Body of pancreas (tissue), 4 donors: ENCODE data around the gene METAP1D. TPM values are rescaled to one million over a fixed set of nuclear protein-coding genes. Genes with fewer than 3 reads are reported as not detected.

ENCODE experiments used
- ATAC-seq: fragments of 150-250 bp; one replicate; pipeline ENCODE4 v1.9.1; 2016
- DNase-seq, 4 donors: peaks; one replicate each; pipeline ENCODE4 v3.0.0-alpha.2; 2019
- H3K27ac ChIP-seq, 4 donors: fragments of 200-600 bp; sonication (generic); 1 replicate in 3 of 4; 2 replicates in 1 of 4; pipeline versions ENCODE4 v1.5.1 to v1.6.1; 2016 to 2019; ENCODE audit warnings: mild to moderate bottlenecking in 1 of 4, mixed read lengths in 1 of 4, moderate library complexity in 1 of 4
- H3K27me3 ChIP-seq, 2 donors: fragments of 200-600 bp; sonication (generic); one replicate each; pipeline ENCODE4 v1.6.0; 2016; ENCODE audit warnings: mild to moderate bottlenecking in 1 of 2
- H3K36me3 ChIP-seq, 2 donors: fragments of 200-600 bp; sonication (generic); replicated peaks in 1 of 2; 2 replicates each; pipeline ENCODE4 v1.5.1; 2016; ENCODE audit warnings: low read depth in 2 of 2; ENCODE audit not compliant: insufficient read depth in 1 of 2
- H3K4me1 ChIP-seq: fragments of 200-600 bp; sonication (generic); one replicate; pipeline ENCODE4 v1.6.0; 2016
- H3K4me3 ChIP-seq, 2 donors: fragments of 200-600 bp; sonication (generic); 1 replicate in 1 of 2; 2 replicates in 1 of 2; pipeline ENCODE4 v1.5.1; 2016 to 2019
- H3K9me3 ChIP-seq, 3 donors: fragments of 200-600 bp; sonication (generic); 1 replicate in 2 of 3; 2 replicates in 1 of 3; pipeline ENCODE4 v1.5.1; 2016
- CTCF ChIP-seq, 7 experiments: fragments of 450-650 bp in 4 of 7; fragments of 200-600 bp in 3 of 7; sonication (generic) in 3 of 7; IDR thresholded peaks; one replicate each; pipeline ENCODE4 v1.5.1; 2016 to 2019; ENCODE audit warnings: antibody characterized with exemption in 7 of 7
- POLR2A ChIP-seq, 3 donors: fragments of 450-650 bp; IDR thresholded peaks; one replicate each; pipeline ENCODE4 v1.6.1; 2016; ENCODE audit warnings: antibody characterized with exemption in 3 of 3, mild to moderate bottlenecking in 2 of 3
- WGBS, 2 donors: methylation state at CpG; one replicate each; pipeline ENCODE4 v1.1.5; 2017; 5-methylcytosine and 5-hydroxymethylcytosine counted together
- intact Hi-C: fragments of 100-400 bp; cut with DNase I; formaldehyde crosslinking; loops from one replicate; pipeline ENCODE4 v1.15.1; 2023
- total RNA-seq, 2 donors: library from RNA; depleted of rRNA; stranded (reverse); fragments of >200 nt; gene quantifications; one replicate each; pipeline ENCODE4 v1.1.0, GENCODE V29; 2016

METAP1D gene
- total RNA-seq, 2 donors from 2014 or later = 9.9 to 40.9 TPM

DNA sequence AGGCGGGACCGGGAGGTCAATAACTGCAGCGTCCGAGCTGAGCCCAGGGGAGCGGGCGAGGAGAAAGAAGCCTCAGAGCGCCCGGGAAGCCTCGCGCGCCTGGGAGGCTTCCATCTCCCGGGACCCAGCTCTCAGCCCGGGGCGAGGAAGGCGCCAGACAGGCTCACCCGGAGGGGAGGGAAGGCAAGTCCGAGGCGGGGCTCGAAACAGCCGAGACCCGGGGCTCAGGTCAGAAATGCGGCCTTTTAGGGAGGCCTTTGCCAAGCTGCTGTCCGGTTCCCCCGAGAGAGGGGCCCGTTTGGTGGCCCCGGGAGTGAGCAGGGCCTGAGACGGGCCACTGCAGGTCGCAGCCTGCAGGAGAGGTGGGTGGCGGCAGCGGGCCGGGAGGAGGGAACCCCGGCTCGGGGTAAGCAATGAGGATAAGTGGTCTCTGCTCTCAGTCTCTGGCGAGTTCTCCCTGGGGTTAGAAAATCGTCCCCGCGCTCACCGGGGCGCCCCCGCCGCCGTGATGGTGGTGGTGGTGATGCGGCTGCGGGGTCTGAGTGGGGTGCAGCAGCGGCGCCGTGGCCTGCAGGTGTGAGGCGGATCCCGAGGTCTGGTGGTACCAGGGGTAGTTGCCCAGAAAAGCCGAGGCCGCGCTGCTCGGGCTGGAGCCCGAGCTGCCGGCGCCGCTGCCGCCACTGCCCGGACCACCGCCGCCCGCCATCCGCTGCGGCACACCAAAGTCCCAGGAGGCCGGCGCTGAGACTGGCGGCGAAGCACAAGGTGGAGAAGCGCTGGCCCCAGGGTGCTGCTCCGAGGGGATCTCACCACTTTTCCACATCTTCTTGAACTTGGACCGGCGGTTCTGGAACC is 100.6 kb downstream of the METAP1D start:
- DNase-seq (no peak), ATAC-seq (no peak)
- TF ChIP-seq POLR2A (IDR thresholded peaks at IDR 0.05) (no peak), CTCF (IDR thresholded peaks at IDR 0.05) (no peak)
- no peak overlapping the region for H3K4me3 ChIP-seq
- H3K27ac ChIP-seq = no peak overlapping the region
- H3K27me3 ChIP-seq = peaks cover 9 to 94% of the 10 kb centered on the region in 2 donors
- intact Hi-C loops = loop anchor here (10.0 kb wide), 1 partner anchor 286 kb away; no protein-coding TSS in a partner anchor
- peaks cover 70% of the 10 kb centered on the region for H3K4me1 ChIP-seq
- 7 to 10% methylated on average over 14 to 72 of the region's 72 CpGs for WGBS, 2 donors
- no peaks in the 10 kb centered on the region for H3K36me3 ChIP-seq
- H3K9me3 ChIP-seq = no peaks in the 10 kb centered on the region

DNA sequence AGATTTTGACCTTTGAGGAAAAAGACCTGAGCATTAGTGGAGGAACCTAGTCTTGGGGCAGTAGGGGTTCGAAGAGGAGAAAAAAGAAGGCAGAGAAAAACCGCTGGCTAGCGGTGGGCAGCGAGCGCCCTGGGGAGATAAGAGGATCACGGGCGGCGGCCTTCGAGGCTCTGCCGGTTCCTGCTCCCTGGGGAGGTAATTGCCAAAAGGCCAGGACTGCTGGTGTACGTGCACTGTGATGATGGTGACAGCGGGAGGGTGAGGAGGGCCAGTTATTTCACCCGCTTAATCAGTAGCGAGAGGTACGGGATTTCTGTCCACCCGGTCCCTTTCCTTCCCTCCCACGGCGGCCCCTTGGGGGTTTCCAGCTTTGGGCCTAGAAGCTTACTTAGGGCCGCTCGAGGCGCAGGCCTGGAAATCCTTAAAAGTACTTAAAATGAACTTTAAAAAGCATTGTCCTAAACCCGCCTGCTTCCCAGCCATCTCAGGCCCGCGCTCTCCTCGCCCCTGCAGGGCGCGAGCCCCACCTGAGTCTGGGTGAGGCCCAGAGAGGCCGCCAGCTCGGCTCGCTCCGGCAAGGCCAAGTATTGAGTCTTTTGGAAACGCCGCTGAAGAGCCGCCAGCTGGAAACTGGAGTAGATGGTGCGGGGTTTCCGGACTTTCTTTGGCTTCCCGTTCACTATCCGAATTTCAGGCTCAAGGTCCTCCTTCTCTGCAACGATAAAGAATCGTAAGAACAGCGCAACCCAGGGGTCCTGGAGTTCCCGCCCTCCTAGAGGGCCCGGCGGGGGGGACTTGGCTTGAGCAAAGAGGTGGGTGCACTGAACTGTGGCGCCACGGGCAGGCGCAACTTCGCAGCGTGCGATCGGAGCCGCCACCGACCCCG is 101.4 kb downstream of the METAP1D start:
- no peaks in the 10 kb centered on the region for H3K9me3 ChIP-seq
- H3K27ac ChIP-seq = no peak overlapping the region
- H3K36me3 ChIP-seq = no peaks in the 10 kb centered on the region
- no peak for TF ChIP-seq POLR2A (IDR thresholded peaks at IDR 0.05)
- no peak for TF ChIP-seq CTCF (IDR thresholded peaks at IDR 0.05)
- H3K4me1 ChIP-seq = peaks cover 66% of the 10 kb centered on the region
- WGBS, 2 donors = 10 to 14% methylated on average over 54 of the region's 54 CpGs
- no peak for DNase-seq
- no peak for ATAC-seq
- intact Hi-C loops = loop anchor here (10.0 kb wide), 1 partner anchor 286 kb away; no protein-coding TSS in a partner anchor
- peaks cover 13 to 93% of the 10 kb centered on the region in 2 donors for H3K27me3 ChIP-seq
- no peak overlapping the region for H3K4me3 ChIP-seq

- no peaks in the 10 kb centered on the region for H3K36me3 ChIP-seq
- H3K27ac ChIP-seq = no peak overlapping the region
- H3K27me3 ChIP-seq = peaks cover 13 to 93% of the 10 kb centered on the region in 2 donors
- TF ChIP-seq POLR2A (IDR thresholded peaks at IDR 0.05) (no peak), CTCF (IDR thresholded peaks at IDR 0.05) (no peak)
- no peak for DNase-seq
- intact Hi-C loops = loop anchor here (10.0 kb wide), 1 partner anchor 287 kb away; no protein-coding TSS in a partner anchor
- H3K4me3 ChIP-seq = peak overlapping the region in 1 of 2 donors; percentile 17
- H3K4me1 ChIP-seq = peaks cover 65% of the 10 kb centered on the region
- WGBS, 2 donors = 0 to 4% methylated on average over 3 to 36 of the region's 36 CpGs
- no peaks in the 10 kb centered on the region for H3K9me3 ChIP-seq
- ATAC-seq = peak; percentile 3
These were observed 102.2 kb downstream of the METAP1D start for GRCh38 chr2:172101821-172102390.

DNA sequence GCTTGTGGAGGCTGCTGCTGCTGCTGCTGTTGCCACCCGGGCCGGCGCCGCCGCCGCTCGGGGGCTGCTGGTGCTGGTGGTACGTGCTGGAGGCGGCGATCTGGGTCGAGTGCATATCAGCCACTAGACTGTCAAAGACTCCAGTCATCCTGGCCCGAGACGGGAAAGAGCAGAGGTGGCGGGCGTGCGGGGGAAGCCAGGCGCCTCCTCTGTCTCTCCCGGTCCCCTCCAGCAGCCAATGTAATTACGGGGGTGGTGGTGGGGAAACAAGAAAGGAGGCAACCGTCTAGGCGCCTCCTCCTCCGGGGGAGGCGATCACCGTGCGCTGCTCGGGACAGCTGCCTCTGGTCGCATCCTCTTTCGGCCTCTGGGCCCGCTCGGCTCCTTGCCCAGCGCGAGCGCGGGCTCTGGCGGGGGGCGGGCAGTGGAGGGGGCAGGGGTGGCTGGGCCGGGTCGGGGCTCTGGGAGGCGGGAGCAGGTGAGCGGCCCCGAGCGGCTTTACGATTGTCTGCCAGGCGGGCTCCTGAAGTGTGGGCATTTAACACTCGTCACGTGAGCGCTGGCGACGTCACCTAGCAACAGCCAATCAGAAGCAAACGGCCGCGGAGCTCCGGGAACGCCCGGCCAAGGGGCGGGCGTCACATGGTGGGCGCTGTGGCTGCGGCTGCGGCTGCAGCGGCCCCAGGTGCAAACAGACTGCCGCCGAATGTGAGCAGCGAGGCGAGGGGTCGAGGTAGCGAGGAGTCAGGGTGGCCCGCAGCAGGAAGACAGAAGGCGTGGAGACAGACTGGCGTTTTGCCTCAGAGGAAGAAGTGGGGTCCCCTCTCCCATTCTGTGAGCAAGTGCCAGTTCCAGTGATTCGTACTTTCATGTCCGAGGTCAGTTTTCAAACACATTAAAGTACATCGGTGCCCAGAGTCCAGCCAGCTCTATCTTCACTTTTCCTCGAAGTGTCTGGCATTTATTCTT is 102.9 kb downstream of the METAP1D start, which contains the start of gene DLX2:
Gene DLX2 (minus strand): TSS at position 510 of the 969 bp plus-strand sequence. CDS start 362 bp downstream, at position 148.
- H3K27ac ChIP-seq = no peak within 1 kb of the TSS
- TF ChIP-seq CTCF (IDR thresholded peaks at IDR 0.05) (no peak), POLR2A (IDR thresholded peaks at IDR 0.05) (no peak)
- 1 to 2% methylated on average over 42 to 73 of the region's 74 CpGs for WGBS, 2 donors

More for the DNA sequence above, 102.9 kb downstream of the METAP1D start, which contains the start of gene DLX2:
- ATAC-seq (peak; percentile 66), DNase-seq (peak; percentile 73 to 85 (median 80))
- Histone ChIP-seq H3K4me1 (peaks cover 59% of the 10 kb centered on the region), H3K4me3 (peak within 1 kb of the TSS in 1 of 2 donors; percentile 17), H3K9me3 (no peaks in the 10 kb centered on the region), H3K27me3 (peaks cover 13 to 89% of the 10 kb centered on the region in 2 donors), H3K36me3 (no peaks in the 10 kb centered on the region)
- intact Hi-C loops = loop anchor here (10.0 kb wide), 1 partner anchor 288 kb away; no protein-coding TSS in a partner anchor
